ENCODE data around the gene LRRC74B.
"Not testable (repeated sequence)": the region's sequence is repeated elsewhere in the genome, so short reads cannot be mapped to it uniquely, and the experiment has no call there.

LRRC74B gene

GRCh38 chr22:21094911-21095772 is 49.4 kb downstream of the LRRC74B start:
- TF ChIP-seq POLR2A (IDR thresholded peaks at IDR 0.05; ENCODE audit: extremely low read depth, insufficient read length) (no peak), MYC (IDR thresholded peaks at IDR 0.05; ENCODE audit: low read depth, low read length) (no peak)
- TF ChIP-seq, protein P1, sequence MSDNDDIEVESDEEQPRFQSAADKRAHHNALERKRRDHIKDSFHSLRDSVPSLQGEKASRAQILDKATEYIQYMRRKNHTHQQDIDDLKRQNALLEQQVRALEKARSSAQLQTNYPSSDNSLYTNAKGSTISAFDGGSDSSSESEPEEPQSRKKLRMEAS (IDR thresholded peaks at IDR 0.05; ENCODE audit: low read depth, low read length), result no peak
- TF ChIP-seq, protein P2, sequence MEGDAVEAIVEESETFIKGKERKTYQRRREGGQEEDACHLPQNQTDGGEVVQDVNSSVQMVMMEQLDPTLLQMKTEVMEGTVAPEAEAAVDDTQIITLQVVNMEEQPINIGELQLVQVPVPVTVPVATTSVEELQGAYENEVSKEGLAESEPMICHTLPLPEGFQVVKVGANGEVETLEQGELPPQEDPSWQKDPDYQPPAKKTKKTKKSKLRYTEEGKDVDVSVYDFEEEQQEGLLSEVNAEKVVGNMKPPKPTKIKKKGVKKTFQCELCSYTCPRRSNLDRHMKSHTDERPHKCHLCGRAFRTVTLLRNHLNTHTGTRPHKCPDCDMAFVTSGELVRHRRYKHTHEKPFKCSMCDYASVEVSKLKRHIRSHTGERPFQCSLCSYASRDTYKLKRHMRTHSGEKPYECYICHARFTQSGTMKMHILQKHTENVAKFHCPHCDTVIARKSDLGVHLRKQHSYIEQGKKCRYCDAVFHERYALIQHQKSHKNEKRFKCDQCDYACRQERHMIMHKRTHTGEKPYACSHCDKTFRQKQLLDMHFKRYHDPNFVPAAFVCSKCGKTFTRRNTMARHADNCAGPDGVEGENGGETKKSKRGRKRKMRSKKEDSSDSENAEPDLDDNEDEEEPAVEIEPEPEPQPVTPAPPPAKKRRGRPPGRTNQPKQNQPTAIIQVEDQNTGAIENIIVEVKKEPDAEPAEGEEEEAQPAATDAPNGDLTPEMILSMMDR (IDR thresholded peaks at IDR 0.05; ENCODE audit: low read depth, low read length), result no peak
- DNase-seq (ENCODE audit: low read depth), result no peak
- no peak overlapping the region for H3K4me3 ChIP-seq (ENCODE audit: low read depth, low read length)

DNA sequence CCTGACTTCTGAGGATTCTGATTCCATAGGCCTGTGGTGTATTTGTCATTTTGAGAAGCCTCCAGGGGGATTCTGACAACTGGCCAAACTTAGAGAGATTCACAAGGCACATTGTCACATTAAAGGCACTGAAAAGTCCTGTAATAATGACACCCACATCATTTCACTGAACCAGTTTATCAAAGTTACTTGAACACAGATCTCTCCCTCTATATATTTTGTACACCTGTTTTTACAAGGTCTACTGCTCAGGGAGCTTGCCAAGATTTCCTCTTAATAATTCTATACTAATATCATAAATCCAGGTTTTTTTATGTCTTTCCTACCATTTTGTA is 50.0 kb downstream of the LRRC74B start:
- TF ChIP-seq, protein P1 (IDR thresholded peaks at IDR 0.05; ENCODE audit: low read depth, low read length), result no peak
- TF ChIP-seq, protein P2 (IDR thresholded peaks at IDR 0.05; ENCODE audit: low read depth, low read length), result no peak
- TF ChIP-seq MYC (IDR thresholded peaks at IDR 0.05; ENCODE audit: low read depth, low read length) (no peak), POLR2A (IDR thresholded peaks at IDR 0.05; ENCODE audit: extremely low read depth, insufficient read length) (no peak)
- no peak for DNase-seq (ENCODE audit: low read depth)
- no peak overlapping the region for H3K4me3 ChIP-seq (ENCODE audit: low read depth, low read length)

DNA sequence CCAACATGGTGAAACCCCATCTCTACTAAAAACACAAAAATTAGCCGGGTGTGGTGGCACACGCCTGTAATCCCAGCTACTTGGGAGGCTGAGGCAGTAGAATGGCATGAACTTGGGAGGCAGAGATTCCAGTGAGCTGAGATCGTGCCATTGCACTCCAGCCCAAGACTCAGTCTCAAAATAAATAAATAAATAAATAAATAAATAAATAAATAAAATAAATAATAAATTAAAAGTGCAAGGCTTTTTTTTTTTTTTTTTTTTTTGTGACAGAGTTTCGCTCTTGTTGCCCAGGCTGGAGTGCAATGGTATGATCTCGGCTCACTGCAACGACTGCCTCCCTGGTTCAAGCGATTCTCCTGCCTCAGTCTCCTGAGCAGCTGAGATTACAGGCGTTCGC is 51.1 kb downstream of the LRRC74B start:
- H3K4me3 ChIP-seq (ENCODE audit: low read depth, low read length); DNase-seq (ENCODE audit: low read depth): not testable (repeated sequence)

- H3K4me3 ChIP-seq (ENCODE audit: low read depth, low read length), result no peak overlapping the region
- peak; percentile 53 for DNase-seq (ENCODE audit: low read depth)
- TF ChIP-seq, protein P2 (IDR thresholded peaks at IDR 0.05; ENCODE audit: low read depth, low read length), result peak; percentile 50
- TF ChIP-seq MYC (IDR thresholded peaks at IDR 0.05; ENCODE audit: low read depth, low read length), result no peak
These were observed 52.4 kb downstream of the LRRC74B start for GRCh38 chr22:21098099-21098671.

DNA sequence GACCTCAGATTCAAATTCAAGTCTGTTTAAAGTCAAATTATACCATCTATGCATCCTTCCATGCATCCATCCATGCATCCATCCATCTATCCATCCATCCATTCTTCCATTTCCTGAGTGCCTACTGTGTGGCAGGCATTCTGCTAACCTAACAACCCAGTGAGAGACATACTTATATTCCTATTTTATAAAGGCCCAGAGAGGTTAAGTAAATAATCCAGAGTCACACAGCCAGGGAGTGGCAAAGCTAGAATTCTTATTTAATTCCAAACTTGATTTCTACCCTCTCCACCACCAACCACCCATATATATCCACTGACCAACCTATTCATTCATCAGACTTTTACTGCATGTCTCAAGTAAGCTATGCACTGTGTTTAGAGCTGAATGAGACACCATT is 53.8 kb downstream of the LRRC74B start:
- H3K4me3 ChIP-seq (ENCODE audit: low read depth, low read length), result no peak overlapping the region
- TF ChIP-seq, protein P2 (IDR thresholded peaks at IDR 0.05; ENCODE audit: low read depth, low read length), result no peak
- TF ChIP-seq, protein P1 (IDR thresholded peaks at IDR 0.05; ENCODE audit: low read depth, low read length), result no peak
- TF ChIP-seq POLR2A (IDR thresholded peaks at IDR 0.05; ENCODE audit: extremely low read depth, insufficient read length), result no peak
- TF ChIP-seq MYC (IDR thresholded peaks at IDR 0.05; ENCODE audit: low read depth, low read length), result no peak
- DNase-seq (ENCODE audit: low read depth), result no peak

DNA sequence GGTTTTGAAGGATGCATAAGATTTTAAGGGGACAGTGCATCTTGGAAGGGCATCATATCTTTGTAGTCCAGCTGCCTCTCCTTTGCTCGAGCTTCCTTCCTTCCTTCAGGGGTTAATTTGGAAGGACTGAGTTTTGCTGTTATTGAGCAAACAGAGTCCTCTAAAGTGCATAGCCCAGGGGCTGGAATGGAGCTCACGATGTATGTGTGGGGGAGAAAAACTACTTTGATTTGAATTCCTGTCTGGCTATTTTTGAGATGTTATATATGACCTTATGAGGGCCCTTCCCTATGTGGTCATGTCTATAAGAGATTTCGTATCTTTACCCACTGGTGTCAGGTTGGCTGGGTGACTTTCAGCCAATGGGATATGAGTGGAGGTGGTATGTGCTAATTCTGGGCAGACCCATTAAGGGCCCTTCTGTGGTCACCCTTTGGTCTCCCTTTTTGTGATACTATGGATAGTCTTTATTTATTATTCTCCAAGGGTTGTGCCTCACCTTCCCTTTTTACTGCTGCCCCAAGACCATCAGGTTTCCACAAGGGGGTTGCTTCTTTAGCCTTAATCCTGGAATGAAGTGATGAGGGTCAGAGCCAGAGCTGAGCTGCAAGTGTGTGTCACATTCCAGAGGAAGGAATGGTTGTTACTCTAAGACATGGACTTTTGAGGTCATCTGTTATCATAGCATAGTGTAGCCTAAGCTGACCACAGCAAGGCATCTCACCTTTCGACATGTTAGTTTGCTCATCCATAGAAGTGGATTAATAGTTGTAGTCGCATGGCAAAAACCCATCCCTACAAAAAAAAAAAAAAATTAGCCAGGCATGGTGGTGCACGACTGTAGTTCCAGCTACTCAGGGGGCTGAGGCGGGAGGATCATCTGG is 54.6 kb downstream of the LRRC74B start:
- DNase-seq (ENCODE audit: low read depth), result no peak
- no peak overlapping the region for H3K4me3 ChIP-seq (ENCODE audit: low read depth, low read length)
- TF ChIP-seq MYC (IDR thresholded peaks at IDR 0.05; ENCODE audit: low read depth, low read length) (no peak), POLR2A (IDR thresholded peaks at IDR 0.05; ENCODE audit: extremely low read depth, insufficient read length) (no peak)
- TF ChIP-seq, protein P2 (IDR thresholded peaks at IDR 0.05; ENCODE audit: low read depth, low read length), result no peak
- TF ChIP-seq, protein P1 (IDR thresholded peaks at IDR 0.05; ENCODE audit: low read depth, low read length), result no peak
